Neural progenitor cell (in vitro differentiated cells): Measurements from ENCODE around the gene RSBN1L. TPM values are rescaled to one million over a fixed set of nuclear protein-coding genes. Genes with fewer than 3 reads are reported as not detected.

Experiments used
- DNase-seq: peaks from one replicate; pipeline ENCODE4 v3.0.0-alpha.2; 2016; ENCODE audit warnings: low spot score
- H2AFZ ChIP-seq: fragments of 200-600 bp; sonication (generic); replicated peaks from 2 replicates; pipeline ENCODE4 v1.6.1; 2016; ENCODE audit warnings: antibody characterized with exemption
- H3F3A ChIP-seq: fragments of 200-600 bp; sonication (generic); 2 replicates; pipeline ENCODE4 v1.6.1; 2016; ENCODE audit warnings: antibody characterized with exemption, low read depth
- H3K27ac ChIP-seq: fragments of 200-600 bp; sonication (generic); 2 replicates; pipeline ENCODE4 v1.5.1; 2016; ENCODE audit warnings: mild to moderate bottlenecking
- H3K27me3 ChIP-seq: fragments of 200-600 bp; sonication (generic); 2 replicates; pipeline ENCODE4 v1.6.1; 2016; ENCODE audit warnings: mild to moderate bottlenecking, moderate library complexity
- H3K36me3 ChIP-seq: fragments of 200-600 bp; sonication (generic); 2 replicates; pipeline ENCODE4 v1.5.1; 2016
- H3K4me1 ChIP-seq: fragments of 200-600 bp; sonication (generic); 2 replicates; pipeline ENCODE4 v1.6.1; 2016; ENCODE audit warnings: mixed run types
- H3K4me2 ChIP-seq: fragments of 200-600 bp; sonication (generic); 2 replicates; pipeline ENCODE4 v1.6.1; 2016
- H3K4me3 ChIP-seq: fragments of 200-600 bp; sonication (generic); 2 replicates; pipeline ENCODE4 v1.5.1; 2016
- H3K79me2 ChIP-seq: fragments of 200-600 bp; sonication (generic); 2 replicates; pipeline ENCODE4 v1.6.1; 2016; ENCODE audit warnings: low read depth
- H3K9ac ChIP-seq: fragments of 200-600 bp; sonication (generic); 2 replicates; pipeline ENCODE4 v1.6.1; 2016
- H3K9me3 ChIP-seq: fragments of 200-600 bp; sonication (generic); 2 replicates; pipeline ENCODE4 v1.5.1; 2016; ENCODE audit warnings: low read depth
- H4K20me1 ChIP-seq: fragments of 200-600 bp; sonication (generic); 2 replicates; pipeline ENCODE4 v1.6.1; 2016; ENCODE audit warnings: low read depth
- H3K27ac Mint-ChIP-seq: 3 replicates; pipeline ENCODE4 v1.8.0; 2021; ENCODE audit warnings: mixed read lengths
- H3K27me3 Mint-ChIP-seq: 2 replicates; pipeline ENCODE4 v1.8.0; 2022; ENCODE audit warnings: low read depth, mild to moderate bottlenecking, inconsistent platforms, moderate library complexity, mixed read lengths; ENCODE audit not compliant: insufficient read depth
- H3K36me3 Mint-ChIP-seq: 3 replicates; pipeline ENCODE4 v1.8.0; 2021; ENCODE audit warnings: mixed read lengths
- H3K4me1 Mint-ChIP-seq: 3 replicates; pipeline ENCODE4 v1.8.0; 2021; ENCODE audit warnings: mixed read lengths
- H3K4me3 Mint-ChIP-seq: 3 replicates; pipeline ENCODE4 v1.8.0; 2021; ENCODE audit warnings: mild to moderate bottlenecking, moderate library complexity, mixed read lengths
- H3K9me3 Mint-ChIP-seq: 3 replicates; pipeline ENCODE4 v1.8.0; 2020; ENCODE audit warnings: mixed read lengths
- EZH2 ChIP-seq: fragments of 200-600 bp; sonication (generic); IDR thresholded peaks from 2 replicates; pipeline ENCODE4 v1.6.1; 2017; ENCODE audit warnings: antibody characterized with exemption, mild to moderate bottlenecking, moderate library complexity
- EZH2phosphoT487 ChIP-seq: fragments of 200-600 bp; sonication (generic); IDR thresholded peaks from 2 replicates; pipeline ENCODE4 v1.6.1; 2017; ENCODE audit warnings: antibody characterized with exemption
- total RNA-seq: library from RNA; depleted of rRNA; stranded (reverse); fragments of >200 nt; gene quantifications from 2 replicates; pipeline ENCODE4 v1.2.3, GENCODE V29; 2015; ENCODE audit warnings: low replicate concordance
- TF ChIP-seq, protein P1 (sequence below): fragments of 200-600 bp; sonication (generic); IDR thresholded peaks from 2 replicates; pipeline ENCODE4 v1.5.1; 2017; ENCODE audit warnings: antibody characterized with exemption, mild to moderate bottlenecking

RSBN1L gene
- total RNA-seq, 1 donor from 2014 or later: 25.0 TPM

- Histone ChIP-seq H3K4me3 (no peak overlapping the region), H3K4me2 (no peak overlapping the region), H4K20me1 (no peaks in the 10 kb centered on the region), H3K9me3 (peaks cover 8% of the 10 kb centered on the region), H3F3A (no peaks in the 10 kb centered on the region), H3K27me3 (no peaks in the 10 kb centered on the region), H2AFZ (no peak overlapping the region), H3K4me1 (no peaks in the 10 kb centered on the region), H3K9ac (no peak overlapping the region), H3K27ac (no peak overlapping the region), H3K36me3 (no peaks in the 10 kb centered on the region), H3K79me2 (peaks cover 91% of the 10 kb centered on the region)
- peaks cover 33% of the 10 kb centered on the region for H3K36me3 Mint-ChIP-seq
- peaks cover 51% of the 10 kb centered on the region for H3K9me3 Mint-ChIP-seq
- no peaks in the 10 kb centered on the region for H3K27me3 Mint-ChIP-seq
- no peak overlapping the region for H3K4me3 Mint-ChIP-seq
- TF ChIP-seq, protein P1, sequence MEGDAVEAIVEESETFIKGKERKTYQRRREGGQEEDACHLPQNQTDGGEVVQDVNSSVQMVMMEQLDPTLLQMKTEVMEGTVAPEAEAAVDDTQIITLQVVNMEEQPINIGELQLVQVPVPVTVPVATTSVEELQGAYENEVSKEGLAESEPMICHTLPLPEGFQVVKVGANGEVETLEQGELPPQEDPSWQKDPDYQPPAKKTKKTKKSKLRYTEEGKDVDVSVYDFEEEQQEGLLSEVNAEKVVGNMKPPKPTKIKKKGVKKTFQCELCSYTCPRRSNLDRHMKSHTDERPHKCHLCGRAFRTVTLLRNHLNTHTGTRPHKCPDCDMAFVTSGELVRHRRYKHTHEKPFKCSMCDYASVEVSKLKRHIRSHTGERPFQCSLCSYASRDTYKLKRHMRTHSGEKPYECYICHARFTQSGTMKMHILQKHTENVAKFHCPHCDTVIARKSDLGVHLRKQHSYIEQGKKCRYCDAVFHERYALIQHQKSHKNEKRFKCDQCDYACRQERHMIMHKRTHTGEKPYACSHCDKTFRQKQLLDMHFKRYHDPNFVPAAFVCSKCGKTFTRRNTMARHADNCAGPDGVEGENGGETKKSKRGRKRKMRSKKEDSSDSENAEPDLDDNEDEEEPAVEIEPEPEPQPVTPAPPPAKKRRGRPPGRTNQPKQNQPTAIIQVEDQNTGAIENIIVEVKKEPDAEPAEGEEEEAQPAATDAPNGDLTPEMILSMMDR: no peak
- TF ChIP-seq EZH2 (no peak), EZH2phosphoT487 (no peak)
- DNase-seq: no peak
- no peaks in the 10 kb centered on the region for H3K4me1 Mint-ChIP-seq
- H3K27ac Mint-ChIP-seq: no peak overlapping the region
Measured at GRCh38 chr7:77808517-77808916, 112.3 kb downstream of the RSBN1L start.

DNA sequence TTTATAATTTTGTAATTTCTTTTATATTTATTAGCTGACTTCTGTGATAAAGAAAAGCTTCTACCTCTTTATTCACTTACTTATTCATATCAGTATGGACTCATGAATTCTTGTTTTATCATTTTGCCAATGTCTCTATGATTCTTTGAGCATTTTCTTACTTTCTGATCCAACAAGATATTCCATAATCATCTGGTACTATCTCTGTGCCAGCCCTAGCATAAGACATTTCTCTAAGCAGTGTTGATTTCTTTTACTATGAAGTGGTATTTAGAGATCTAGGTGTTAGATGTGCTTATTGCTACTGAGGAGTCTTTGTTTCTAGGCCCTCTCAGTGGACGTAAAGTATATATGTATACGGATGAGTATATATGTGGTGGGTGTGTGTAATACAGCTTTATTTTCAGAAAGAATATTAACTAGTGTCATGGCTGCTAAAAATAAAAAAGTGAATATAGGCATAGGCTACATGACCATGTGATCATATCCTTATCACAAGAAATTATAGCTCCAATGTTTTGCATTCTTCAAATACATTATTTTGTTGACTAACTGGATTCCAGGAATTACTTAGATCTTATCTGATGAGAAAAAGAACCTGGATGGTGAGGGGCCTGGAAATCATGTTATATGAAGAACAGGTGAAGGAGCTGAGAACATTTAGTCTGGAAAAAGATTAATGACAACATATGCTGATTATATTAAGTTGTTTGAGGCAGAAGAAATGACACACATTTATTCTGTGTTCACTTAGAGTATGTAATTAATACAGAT is 115.4 kb downstream of the RSBN1L start:
- TF ChIP-seq EZH2: no peak
- H3F3A ChIP-seq: no peaks in the 10 kb centered on the region
- H3K36me3 ChIP-seq: no peaks in the 10 kb centered on the region
- peaks cover 81% of the 10 kb centered on the region for H3K79me2 ChIP-seq
- no peaks in the 10 kb centered on the region for H4K20me1 ChIP-seq
- Mint-ChIP-seq H3K4me3 (no peak overlapping the region), H3K9me3 (peaks cover 31% of the 10 kb centered on the region), H3K27me3 (no peaks in the 10 kb centered on the region), H3K27ac (no peak overlapping the region), H3K4me1 (no peaks in the 10 kb centered on the region), H3K36me3 (peaks cover 27% of the 10 kb centered on the region)
- no peak overlapping the region for H3K27ac ChIP-seq
- H2AFZ ChIP-seq: no peak overlapping the region
- DNase-seq: no peak
- no peak overlapping the region for H3K4me3 ChIP-seq
- H3K4me1 ChIP-seq: peaks cover 5% of the 10 kb centered on the region
- H3K9ac ChIP-seq: no peak overlapping the region
- H3K9me3 ChIP-seq: no peaks in the 10 kb centered on the region
- H3K27me3 ChIP-seq: no peaks in the 10 kb centered on the region
- H3K4me2 ChIP-seq: no peak overlapping the region

DNA sequence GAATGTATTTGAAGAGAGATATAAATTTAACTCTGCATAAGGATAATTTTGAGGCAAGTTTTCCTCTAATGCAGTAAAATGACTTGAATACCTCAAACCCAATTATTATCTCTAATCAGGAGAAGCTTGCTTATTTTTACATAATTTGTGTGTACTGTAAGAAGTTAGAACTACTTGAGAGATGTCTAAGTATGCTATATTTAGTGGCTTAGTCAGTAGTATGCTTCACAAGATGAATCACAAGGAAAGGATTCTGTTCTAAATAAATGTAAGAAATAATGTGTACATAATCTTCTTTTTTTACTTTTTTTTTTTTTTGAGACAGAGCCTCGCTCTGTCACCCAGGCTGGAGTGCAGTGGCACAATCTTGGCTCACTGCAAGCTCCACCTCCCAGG is 116.0 kb downstream of the RSBN1L start:
- H3K4me2 ChIP-seq: no peak overlapping the region
- H3K27ac ChIP-seq: no peak overlapping the region
- Mint-ChIP-seq H3K4me1 (no peaks in the 10 kb centered on the region), H3K27me3 (no peaks in the 10 kb centered on the region), H3K9me3 (peaks cover 33% of the 10 kb centered on the region), H3K4me3 (no peak overlapping the region), H3K36me3 (peaks cover 33% of the 10 kb centered on the region), H3K27ac (no peak overlapping the region)
- H3K4me1 ChIP-seq: peaks cover 5% of the 10 kb centered on the region
- H3K9me3 ChIP-seq: no peaks in the 10 kb centered on the region
- H3K79me2 ChIP-seq: peaks cover 81% of the 10 kb centered on the region
- no peak for DNase-seq
- H3K9ac ChIP-seq: no peak overlapping the region
- no peaks in the 10 kb centered on the region for H3K36me3 ChIP-seq
- H3F3A ChIP-seq: no peaks in the 10 kb centered on the region
- no peaks in the 10 kb centered on the region for H4K20me1 ChIP-seq
- no peak for TF ChIP-seq EZH2phosphoT487
- no peak for TF ChIP-seq EZH2
- TF ChIP-seq, protein P1: no peak
- H3K27me3 ChIP-seq: no peaks in the 10 kb centered on the region
- no peak overlapping the region for H2AFZ ChIP-seq
- no peak overlapping the region for H3K4me3 ChIP-seq

DNA sequence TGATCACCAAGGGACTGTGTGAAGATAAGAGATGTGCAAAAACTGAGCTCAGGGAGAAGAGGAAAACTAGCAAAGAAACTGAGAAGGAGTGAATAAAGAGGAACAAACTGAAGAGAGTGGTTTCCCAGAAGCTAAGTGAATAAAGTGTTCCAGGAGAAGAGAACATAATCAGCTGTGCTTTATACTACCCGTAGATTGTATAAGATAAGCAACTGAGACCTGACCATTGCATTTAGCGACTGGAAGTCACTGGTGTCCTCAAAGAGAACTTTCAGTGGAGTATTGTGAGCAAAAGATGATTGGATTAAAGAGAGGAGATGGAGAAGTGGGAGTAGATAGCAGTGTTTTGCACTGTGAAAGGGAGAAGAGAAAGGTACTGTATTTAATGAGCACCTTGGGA is 116.9 kb downstream of the RSBN1L start:
- Histone ChIP-seq H3K4me2 (no peak overlapping the region), H3K79me2 (peaks cover 73% of the 10 kb centered on the region), H3K9me3 (no peaks in the 10 kb centered on the region)

More for the DNA sequence above, 116.9 kb downstream of the RSBN1L start:
- Histone ChIP-seq H3K4me1 (peaks cover 5% of the 10 kb centered on the region), H3K4me3 (no peak overlapping the region), H4K20me1 (no peaks in the 10 kb centered on the region), H3K36me3 (no peaks in the 10 kb centered on the region), H3K9ac (no peak overlapping the region), H3K27me3 (no peaks in the 10 kb centered on the region), H3K27ac (no peak overlapping the region), H2AFZ (no peak overlapping the region), H3F3A (no peaks in the 10 kb centered on the region)
- Mint-ChIP-seq H3K36me3 (peaks cover 36% of the 10 kb centered on the region), H3K9me3 (peaks cover 31% of the 10 kb centered on the region), H3K4me3 (no peak overlapping the region), H3K27me3 (no peaks in the 10 kb centered on the region), H3K4me1 (no peaks in the 10 kb centered on the region), H3K27ac (no peak overlapping the region)
- TF ChIP-seq EZH2 (no peak), EZH2phosphoT487 (no peak)
- TF ChIP-seq, protein P1: no peak
- DNase-seq: no peak
